ENCODE measurements around the gene HEATR3.

HEATR3 gene

GRCh38 chr16:50081428-50082018 lies 15.8 kb downstream of the HEATR3 start:
- Histone ChIP-seq H3K36me3 (ENCODE audit: insufficient read depth, low read length) (peaks cover 69% of the 10 kb centered on the region), H3K9ac (ENCODE audit: low read depth, low read length, poor library complexity, severe bottlenecking) (no peak overlapping the region), H3K9me2 (replicated peaks; ENCODE audit: low read depth, low read length) (no peaks in the 10 kb centered on the region), H3K9me3 (ENCODE audit: insufficient read depth, low read depth, low read length) (no peaks in the 10 kb centered on the region), H3K27me3 (ENCODE audit: insufficient read depth, low read length, poor library complexity, severe bottlenecking) (no peaks in the 10 kb centered on the region), H3K4me3 (ENCODE audit: low read length, poor library complexity, severe bottlenecking) (no peak overlapping the region), H3F3A (ENCODE audit: low read depth) (no peaks in the 10 kb centered on the region), H2AFZ (ENCODE audit: low read length) (no peak overlapping the region), H3K4me1 (ENCODE audit: insufficient read depth, low read length, poor library complexity, severe bottlenecking) (no peaks in the 10 kb centered on the region), H3K4me2 (ENCODE audit: low read depth, low read length, poor library complexity, severe bottlenecking) (no peak overlapping the region), H4K20me1 (ENCODE audit: insufficient read depth, low read length, poor library complexity, severe bottlenecking) (no peaks in the 10 kb centered on the region), H3K79me2 (ENCODE audit: insufficient read depth, low read length) (0 out of 2 replicates have a peak, but pooled peaks cover 3% of the 10 kb centered on the region)
- TF ChIP-seq EZH2phosphoT487 (IDR thresholded peaks at IDR 0.05; ENCODE audit: borderline replicate concordance): no peak
- TF ChIP-seq, protein P1, sequence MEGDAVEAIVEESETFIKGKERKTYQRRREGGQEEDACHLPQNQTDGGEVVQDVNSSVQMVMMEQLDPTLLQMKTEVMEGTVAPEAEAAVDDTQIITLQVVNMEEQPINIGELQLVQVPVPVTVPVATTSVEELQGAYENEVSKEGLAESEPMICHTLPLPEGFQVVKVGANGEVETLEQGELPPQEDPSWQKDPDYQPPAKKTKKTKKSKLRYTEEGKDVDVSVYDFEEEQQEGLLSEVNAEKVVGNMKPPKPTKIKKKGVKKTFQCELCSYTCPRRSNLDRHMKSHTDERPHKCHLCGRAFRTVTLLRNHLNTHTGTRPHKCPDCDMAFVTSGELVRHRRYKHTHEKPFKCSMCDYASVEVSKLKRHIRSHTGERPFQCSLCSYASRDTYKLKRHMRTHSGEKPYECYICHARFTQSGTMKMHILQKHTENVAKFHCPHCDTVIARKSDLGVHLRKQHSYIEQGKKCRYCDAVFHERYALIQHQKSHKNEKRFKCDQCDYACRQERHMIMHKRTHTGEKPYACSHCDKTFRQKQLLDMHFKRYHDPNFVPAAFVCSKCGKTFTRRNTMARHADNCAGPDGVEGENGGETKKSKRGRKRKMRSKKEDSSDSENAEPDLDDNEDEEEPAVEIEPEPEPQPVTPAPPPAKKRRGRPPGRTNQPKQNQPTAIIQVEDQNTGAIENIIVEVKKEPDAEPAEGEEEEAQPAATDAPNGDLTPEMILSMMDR (conservative IDR thresholded peaks at IDR 0.05; ENCODE audit: low read length): no peak

GRCh38 chr16:50083996-50084395 lies 18.2 kb downstream of the HEATR3 start:
- Histone ChIP-seq H3K4me3 (ENCODE audit: low read length, poor library complexity, severe bottlenecking) (no peak overlapping the region), H3K27me3 (ENCODE audit: insufficient read depth, low read length, poor library complexity, severe bottlenecking) (no peaks in the 10 kb centered on the region), H3K4me2 (ENCODE audit: low read depth, low read length, poor library complexity, severe bottlenecking) (no peak overlapping the region), H3K36me3 (ENCODE audit: insufficient read depth, low read length) (peaks cover 70% of the 10 kb centered on the region; the same call in 1 of the 2 replicates), H3K9ac (ENCODE audit: low read depth, low read length, poor library complexity, severe bottlenecking) (no peak overlapping the region), H3K4me1 (ENCODE audit: insufficient read depth, low read length, poor library complexity, severe bottlenecking) (no peaks in the 10 kb centered on the region), H3K79me2 (ENCODE audit: insufficient read depth, low read length) (0 out of 2 replicates have a peak, but pooled peaks cover 3% of the 10 kb centered on the region), H3F3A (ENCODE audit: low read depth) (no peaks in the 10 kb centered on the region), H4K20me1 (ENCODE audit: insufficient read depth, low read length, poor library complexity, severe bottlenecking) (no peaks in the 10 kb centered on the region), H2AFZ (ENCODE audit: low read length) (no peak overlapping the region), H3K9me2 (replicated peaks; ENCODE audit: low read depth, low read length) (no peaks in the 10 kb centered on the region), H3K9me3 (ENCODE audit: insufficient read depth, low read depth, low read length) (no peaks in the 10 kb centered on the region)
- TF ChIP-seq, protein P1 (conservative IDR thresholded peaks at IDR 0.05; ENCODE audit: low read length): no peak
- TF ChIP-seq EZH2phosphoT487 (IDR thresholded peaks at IDR 0.05; ENCODE audit: borderline replicate concordance): no peak

GRCh38 chr16:50086176-50086575 lies 20.4 kb downstream of the HEATR3 start:
- H3K9ac ChIP-seq (ENCODE audit: low read depth, low read length, poor library complexity, severe bottlenecking): no peak overlapping the region
- no peaks in the 10 kb centered on the region for H3K9me3 ChIP-seq (ENCODE audit: insufficient read depth, low read depth, low read length)
- H3K4me2 ChIP-seq (ENCODE audit: low read depth, low read length, poor library complexity, severe bottlenecking): no peak overlapping the region
- peaks cover 65% of the 10 kb centered on the region; the same call in 1 of the 2 replicates for H3K36me3 ChIP-seq (ENCODE audit: insufficient read depth, low read length)
- no peaks in the 10 kb centered on the region for H3F3A ChIP-seq (ENCODE audit: low read depth)
- 0 out of 2 replicates have a peak, but pooled peaks cover 3% of the 10 kb centered on the region for H3K79me2 ChIP-seq (ENCODE audit: insufficient read depth, low read length)
- no peak for TF ChIP-seq EZH2phosphoT487 (IDR thresholded peaks at IDR 0.05; ENCODE audit: borderline replicate concordance)
- TF ChIP-seq, protein P1 (conservative IDR thresholded peaks at IDR 0.05; ENCODE audit: low read length): no peak
- no peaks in the 10 kb centered on the region for H3K9me2 ChIP-seq (replicated peaks; ENCODE audit: low read depth, low read length)
- H4K20me1 ChIP-seq (ENCODE audit: insufficient read depth, low read length, poor library complexity, severe bottlenecking): no peaks in the 10 kb centered on the region
- no peaks in the 10 kb centered on the region for H3K4me1 ChIP-seq (ENCODE audit: insufficient read depth, low read length, poor library complexity, severe bottlenecking)
- H3K4me3 ChIP-seq (ENCODE audit: low read length, poor library complexity, severe bottlenecking): no peak overlapping the region
- H3K27me3 ChIP-seq (ENCODE audit: insufficient read depth, low read length, poor library complexity, severe bottlenecking): no peaks in the 10 kb centered on the region
- no peak overlapping the region for H2AFZ ChIP-seq (ENCODE audit: low read length)
